Activated naive CD8-positive, alpha-beta T cell (primary cell): ENCODE measurements around the gene MPG.

ENCODE experiments used
- H3K27ac Mint-ChIP-seq: one replicate; pipeline ENCODE4 v1.8.0; 2021; ENCODE audit warnings: mixed read lengths
- H3K27me3 Mint-ChIP-seq: one replicate; pipeline ENCODE4 v1.8.0; 2021; ENCODE audit warnings: mixed read lengths
- H3K36me3 Mint-ChIP-seq: one replicate; pipeline ENCODE4 v1.8.0; 2021; ENCODE audit warnings: mixed read lengths
- H3K4me1 Mint-ChIP-seq: one replicate; pipeline ENCODE4 v1.8.0; 2021; ENCODE audit warnings: low read depth, mixed read lengths
- H3K4me3 Mint-ChIP-seq: one replicate; pipeline ENCODE4 v1.8.0; 2021; ENCODE audit warnings: mild to moderate bottlenecking, mixed read lengths
- H3K9me3 Mint-ChIP-seq: one replicate; pipeline ENCODE4 v1.8.0; 2021; ENCODE audit warnings: low read depth, mixed read lengths

MPG gene

DNA sequence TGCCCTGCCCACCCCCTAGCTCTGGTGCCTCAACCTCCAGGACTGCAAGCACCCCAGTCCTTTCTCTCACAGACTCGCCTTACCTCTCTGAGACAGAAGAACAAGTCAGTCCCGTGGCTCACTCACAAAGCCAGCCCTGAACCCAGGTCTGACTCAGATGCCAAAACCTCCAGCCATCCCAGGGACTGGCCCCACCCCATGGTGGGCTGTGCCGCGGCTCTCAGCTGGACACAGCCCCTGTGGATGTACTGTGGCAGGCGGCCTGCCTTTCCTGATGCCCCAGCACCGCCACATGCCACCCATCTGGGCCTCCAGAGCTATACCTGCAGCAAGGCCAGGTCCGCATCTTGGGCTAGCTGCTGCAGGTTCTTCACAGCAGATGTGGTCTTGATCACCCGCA is 19.8 kb downstream of the MPG start:
- Mint-ChIP-seq H3K27me3 (no peaks in the 10 kb centered on the region), H3K4me3 (no peak overlapping the region), H3K36me3 (no peaks in the 10 kb centered on the region), H3K9me3 (no peaks in the 10 kb centered on the region), H3K27ac (no peak overlapping the region), H3K4me1 (peaks cover 2% of the 10 kb centered on the region)

- no peaks in the 10 kb centered on the region for H3K9me3 Mint-ChIP-seq
- H3K4me3 Mint-ChIP-seq: no peak overlapping the region
- no peak overlapping the region for H3K27ac Mint-ChIP-seq
- H3K4me1 Mint-ChIP-seq: peaks cover 2% of the 10 kb centered on the region
- H3K27me3 Mint-ChIP-seq: no peaks in the 10 kb centered on the region
- H3K36me3 Mint-ChIP-seq: no peaks in the 10 kb centered on the region
These were observed 23.0 kb downstream of the MPG start for GRCh38 chr16:100989-101388.

DNA sequence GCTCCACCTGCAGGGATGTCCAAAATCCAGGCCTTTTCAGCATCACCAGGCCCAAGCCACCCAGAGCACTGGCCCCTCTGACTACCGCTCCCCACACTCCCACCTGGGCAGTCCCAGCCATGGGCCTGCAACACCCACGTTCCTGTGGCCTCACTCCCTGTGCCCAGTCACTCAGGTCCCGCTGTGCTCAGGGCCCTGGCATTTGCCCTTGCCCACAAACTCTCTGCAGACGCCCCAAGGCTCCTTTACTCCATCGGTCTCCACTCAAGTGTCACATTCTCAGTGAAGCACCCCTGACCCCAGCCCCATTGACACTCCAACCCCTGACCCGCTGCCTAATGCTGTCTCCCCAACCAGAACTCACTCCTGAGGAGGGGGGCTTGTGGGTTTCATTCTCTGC is 23.6 kb downstream of the MPG start:
- Mint-ChIP-seq H3K4me3 (no peak overlapping the region), H3K27ac (no peak overlapping the region), H3K9me3 (no peaks in the 10 kb centered on the region), H3K4me1 (peaks cover 2% of the 10 kb centered on the region), H3K36me3 (no peaks in the 10 kb centered on the region), H3K27me3 (no peaks in the 10 kb centered on the region)

DNA sequence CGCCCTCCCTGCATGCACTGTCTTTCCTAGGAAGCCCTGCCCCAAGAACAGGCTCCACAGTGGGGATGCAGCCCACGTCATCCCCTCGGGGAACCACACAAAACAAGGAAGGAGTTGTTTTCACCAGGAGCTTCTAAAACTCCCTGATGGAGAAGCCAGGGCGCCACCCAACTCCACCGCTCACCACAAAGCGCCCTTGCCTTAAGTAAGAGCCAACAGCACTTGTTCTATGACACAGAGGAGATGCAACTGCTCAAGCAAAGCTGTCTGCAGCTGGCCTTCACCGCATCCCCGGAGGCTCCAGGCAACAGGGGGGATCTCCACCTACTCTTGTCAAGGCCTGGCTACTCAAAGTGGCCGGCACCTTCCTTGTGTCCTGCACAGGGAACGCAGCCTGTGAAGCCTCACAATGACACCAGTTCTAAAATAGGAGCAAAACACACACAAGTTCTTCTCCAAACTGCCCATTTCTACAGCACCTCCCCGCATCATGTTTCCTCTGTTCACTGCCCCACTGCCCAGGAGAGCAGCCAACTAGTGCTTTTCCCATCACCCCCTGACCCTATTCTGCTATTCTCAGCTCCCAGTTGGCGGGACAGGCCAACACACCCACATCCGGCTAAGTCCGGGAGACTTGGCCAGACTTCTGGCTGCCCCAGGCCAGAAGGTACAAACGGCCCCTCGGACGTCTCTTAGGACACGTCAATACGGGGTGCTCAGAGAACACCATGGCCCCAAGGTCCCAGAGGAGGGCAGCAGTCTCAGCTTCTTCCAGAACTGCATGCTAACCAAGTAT is 24.2 kb downstream of the MPG start:
- peaks cover 3% of the 10 kb centered on the region for H3K4me1 Mint-ChIP-seq
- H3K36me3 Mint-ChIP-seq: no peaks in the 10 kb centered on the region
- no peak overlapping the region for H3K4me3 Mint-ChIP-seq
- no peaks in the 10 kb centered on the region for H3K9me3 Mint-ChIP-seq
- H3K27ac Mint-ChIP-seq: no peak overlapping the region
- no peaks in the 10 kb centered on the region for H3K27me3 Mint-ChIP-seq

GRCh38 chr16:104355-104754 is 26.3 kb downstream of the MPG start:
- Mint-ChIP-seq H3K4me3 (no peak overlapping the region), H3K9me3 (no peaks in the 10 kb centered on the region), H3K27ac (no peak overlapping the region), H3K36me3 (no peaks in the 10 kb centered on the region), H3K4me1 (peaks cover 3% of the 10 kb centered on the region), H3K27me3 (no peaks in the 10 kb centered on the region)

GRCh38 chr16:104928-105327 is 26.9 kb downstream of the MPG start:
- Mint-ChIP-seq H3K9me3 (no peaks in the 10 kb centered on the region), H3K27me3 (no peaks in the 10 kb centered on the region), H3K4me1 (peaks cover 3% of the 10 kb centered on the region), H3K27ac (no peak overlapping the region), H3K4me3 (no peak overlapping the region), H3K36me3 (no peaks in the 10 kb centered on the region)

DNA sequence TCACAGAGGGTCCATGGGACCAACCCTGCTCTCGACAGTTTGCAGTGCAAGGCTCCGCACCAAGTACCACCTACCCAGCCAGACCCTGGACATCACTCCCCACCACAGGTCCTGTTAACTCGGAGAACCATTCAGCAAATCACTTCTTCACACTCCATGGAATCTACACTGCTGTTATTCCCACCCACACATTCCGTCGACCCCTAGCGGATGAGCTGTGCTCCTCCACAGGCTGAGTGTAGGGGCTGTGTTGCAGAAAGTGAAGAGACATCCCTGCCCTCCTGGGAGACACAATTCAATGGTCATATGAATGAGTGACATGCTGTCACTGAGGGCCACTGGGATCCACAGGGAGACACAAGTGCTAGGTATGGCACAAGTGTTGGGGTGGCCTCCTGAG is 27.5 kb downstream of the MPG start:
- H3K4me3 Mint-ChIP-seq: no peak overlapping the region
- no peaks in the 10 kb centered on the region for H3K27me3 Mint-ChIP-seq
- H3K9me3 Mint-ChIP-seq: no peaks in the 10 kb centered on the region
- no peak overlapping the region for H3K27ac Mint-ChIP-seq
- peaks cover 3% of the 10 kb centered on the region for H3K4me1 Mint-ChIP-seq
- no peaks in the 10 kb centered on the region for H3K36me3 Mint-ChIP-seq

- Mint-ChIP-seq H3K9me3 (no peaks in the 10 kb centered on the region), H3K27ac (no peak overlapping the region), H3K4me1 (peaks cover 3% of the 10 kb centered on the region), H3K27me3 (no peaks in the 10 kb centered on the region), H3K36me3 (no peaks in the 10 kb centered on the region), H3K4me3 (no peak overlapping the region)
These were observed 28.7 kb downstream of the MPG start for GRCh38 chr16:106623-107324.

- H3K4me3 Mint-ChIP-seq: no peak overlapping the region
- H3K27me3 Mint-ChIP-seq: no peaks in the 10 kb centered on the region
- no peaks in the 10 kb centered on the region for H3K9me3 Mint-ChIP-seq
- H3K36me3 Mint-ChIP-seq: peaks cover 2% of the 10 kb centered on the region
- H3K27ac Mint-ChIP-seq: no peak overlapping the region
- H3K4me1 Mint-ChIP-seq: no peaks in the 10 kb centered on the region
These were observed 34.3 kb downstream of the MPG start for GRCh38 chr16:112153-112840.

GRCh38 chr16:114327-114726 is 36.3 kb downstream of the MPG start:
- no peak overlapping the region for H3K27ac Mint-ChIP-seq
- H3K36me3 Mint-ChIP-seq: peaks cover 2% of the 10 kb centered on the region
- no peaks in the 10 kb centered on the region for H3K9me3 Mint-ChIP-seq
- H3K4me3 Mint-ChIP-seq: no peak overlapping the region
- H3K4me1 Mint-ChIP-seq: peaks cover 4% of the 10 kb centered on the region
- H3K27me3 Mint-ChIP-seq: no peaks in the 10 kb centered on the region

DNA sequence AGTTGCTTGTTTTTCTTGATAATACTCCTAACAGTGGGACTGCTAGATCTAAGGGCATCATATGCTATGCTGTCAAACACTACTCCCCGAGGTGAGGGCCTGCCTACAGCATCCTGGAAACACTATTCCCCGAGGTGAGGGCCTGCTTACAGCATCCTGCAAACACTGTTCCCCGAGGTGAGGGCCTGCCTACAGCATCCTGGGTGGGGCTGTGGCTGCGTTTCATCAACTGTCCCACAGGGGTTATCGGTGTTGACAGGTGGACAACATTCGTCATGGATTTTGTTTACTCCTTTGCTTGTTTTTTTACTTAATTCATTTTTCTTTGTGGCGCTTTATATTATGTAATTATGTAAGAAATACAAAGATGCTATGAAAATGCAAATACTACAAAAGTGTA is 38.0 kb downstream of the MPG start:
- Mint-ChIP-seq H3K9me3 (no peaks in the 10 kb centered on the region), H3K36me3 (peaks cover 2% of the 10 kb centered on the region), H3K27ac (no peak overlapping the region), H3K4me1 (peaks cover 4% of the 10 kb centered on the region), H3K4me3 (no peak overlapping the region), H3K27me3 (no peaks in the 10 kb centered on the region)

DNA sequence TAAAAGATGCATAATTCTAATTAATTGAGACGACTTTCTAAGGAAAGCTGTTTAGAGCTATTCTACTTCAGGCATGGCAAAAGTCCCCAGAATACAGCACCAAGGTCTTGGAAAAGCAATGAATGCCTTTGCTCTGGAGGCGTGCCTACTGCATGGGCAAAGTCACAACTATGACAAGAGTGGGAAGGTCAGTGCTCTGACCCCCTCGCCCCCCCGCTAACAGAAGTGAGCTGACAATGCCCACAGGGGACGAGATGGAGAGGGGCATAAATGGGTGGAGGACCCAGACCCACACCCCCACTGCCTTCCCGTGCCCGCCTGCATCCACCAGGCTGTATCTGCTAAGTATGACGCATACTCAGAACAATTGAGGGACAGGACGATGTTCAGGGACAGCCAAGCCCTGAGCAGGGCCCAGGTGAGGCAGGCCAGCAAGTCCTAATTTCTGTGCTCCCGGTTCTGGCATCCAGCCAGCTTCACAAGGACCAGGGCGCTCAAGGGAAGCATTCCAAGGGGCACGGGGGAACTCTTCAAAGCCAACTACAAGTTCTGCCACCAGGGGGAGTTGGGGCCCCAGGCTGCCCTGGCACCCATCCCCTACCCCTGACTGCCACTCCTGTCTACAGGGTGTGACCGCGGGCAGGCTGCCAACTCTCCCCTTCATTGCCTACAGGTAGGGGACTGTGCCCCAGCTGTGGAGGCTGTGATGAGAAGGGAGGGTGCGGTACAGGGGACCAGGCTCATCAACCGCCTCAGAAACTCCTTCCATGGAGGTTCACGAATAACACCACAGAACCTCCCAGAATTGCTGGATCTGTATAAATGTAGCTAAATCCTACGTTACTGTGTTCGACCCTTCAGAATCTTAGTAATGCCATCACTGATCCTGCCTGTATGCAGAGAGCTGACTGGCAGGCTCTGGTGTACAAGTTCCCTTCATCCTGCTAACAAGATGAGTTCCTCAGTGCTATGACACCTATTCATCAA is 39.6 kb downstream of the MPG start:
- H3K27ac Mint-ChIP-seq: no peak overlapping the region
- H3K4me1 Mint-ChIP-seq: peaks cover 4% of the 10 kb centered on the region
- H3K27me3 Mint-ChIP-seq: no peaks in the 10 kb centered on the region
- H3K36me3 Mint-ChIP-seq: peaks cover 2% of the 10 kb centered on the region
- H3K4me3 Mint-ChIP-seq: no peak overlapping the region
- no peaks in the 10 kb centered on the region for H3K9me3 Mint-ChIP-seq

GRCh38 chr16:118857-119256 is 40.8 kb downstream of the MPG start:
- Mint-ChIP-seq H3K27ac (no peak overlapping the region), H3K9me3 (no peaks in the 10 kb centered on the region), H3K4me1 (peaks cover 4% of the 10 kb centered on the region), H3K27me3 (no peaks in the 10 kb centered on the region), H3K4me3 (no peak overlapping the region), H3K36me3 (peaks cover 2% of the 10 kb centered on the region)

- Mint-ChIP-seq H3K36me3 (peaks cover 2% of the 10 kb centered on the region), H3K27me3 (no peaks in the 10 kb centered on the region), H3K27ac (no peak overlapping the region), H3K4me1 (peaks cover 4% of the 10 kb centered on the region), H3K4me3 (no peak overlapping the region), H3K9me3 (no peaks in the 10 kb centered on the region)
These were observed 41.3 kb downstream of the MPG start for GRCh38 chr16:119295-119694.
